ENCODE measurements around the gene MACROD1.

Gene MACROD1

DNA sequence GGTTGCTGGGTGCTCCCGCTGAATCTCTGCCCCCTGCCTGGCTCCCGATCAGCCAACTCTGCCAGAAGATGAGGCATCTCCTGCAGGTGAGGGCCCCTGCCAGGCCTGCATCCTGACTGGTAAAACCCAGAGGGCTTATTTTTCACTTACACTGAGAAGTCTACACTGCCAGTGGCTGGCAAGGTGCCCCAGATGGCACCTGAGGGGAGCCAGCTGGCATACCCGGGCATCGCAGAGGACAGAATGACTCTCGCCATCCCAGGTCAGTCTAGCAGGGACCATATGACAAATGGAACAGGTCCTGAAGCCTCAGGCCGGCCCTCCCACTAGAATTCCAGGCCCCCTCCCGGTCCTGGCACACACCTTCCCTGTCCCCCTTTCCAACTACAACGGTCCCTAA lies 30.9 kb downstream of the MACROD1 start:
- Histone ChIP-seq H3K36me3 (ENCODE audit: insufficient read depth, low read length) (no peaks in the 10 kb centered on the region), H3K4me1 (ENCODE audit: insufficient read depth, low read length) (peaks cover 11% of the 10 kb centered on the region; the same call in 1 of the 2 replicates), H3K9me3 (ENCODE audit: control insufficient read depth, insufficient read depth, low read length) (no peaks in the 10 kb centered on the region), H3K9ac (ENCODE audit: low read depth, low read length) (no peak overlapping the region)

DNA sequence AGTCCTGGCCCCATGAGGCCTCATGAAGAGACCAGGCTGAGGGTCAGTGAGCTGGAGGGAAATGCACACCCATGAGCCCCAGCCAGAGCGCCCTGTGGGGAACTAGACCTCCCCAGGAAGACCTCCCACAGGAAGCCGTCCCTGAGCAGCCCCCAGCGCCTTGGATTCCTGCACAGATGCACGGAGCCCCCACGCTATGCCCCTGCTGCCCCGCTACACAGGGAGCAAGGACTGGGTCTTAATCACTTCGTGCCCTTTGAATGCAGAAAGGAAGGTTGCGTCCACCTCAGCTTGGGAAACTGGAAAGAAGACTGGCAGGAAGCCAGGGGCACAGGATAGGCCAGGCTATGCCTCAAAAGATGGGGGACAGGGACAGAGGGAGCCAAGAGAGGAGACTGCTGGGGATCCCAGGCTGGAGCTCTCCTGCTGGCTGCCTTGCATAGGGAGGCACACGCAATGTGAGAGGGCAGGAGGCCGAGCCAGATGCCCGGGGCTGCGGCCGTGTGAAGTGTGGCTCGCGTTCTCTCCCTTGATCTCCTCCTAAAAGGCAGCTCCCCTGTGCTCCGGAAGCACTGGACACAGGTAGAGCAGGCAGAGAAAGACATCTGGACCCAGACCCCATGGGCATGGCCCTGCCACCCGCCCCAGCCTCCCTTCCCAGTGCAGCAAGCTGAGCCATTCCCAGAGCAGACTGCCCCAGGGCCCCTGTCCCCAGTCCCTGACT lies 32.8 kb downstream of the MACROD1 start:
- Histone ChIP-seq H3K4me1 (ENCODE audit: insufficient read depth, low read length) (peaks cover 18% of the 10 kb centered on the region; the same call in 1 of the 2 replicates), H3K9me3 (ENCODE audit: control insufficient read depth, insufficient read depth, low read length) (no peaks in the 10 kb centered on the region), H3K36me3 (ENCODE audit: insufficient read depth, low read length) (no peaks in the 10 kb centered on the region), H3K9ac (ENCODE audit: low read depth, low read length) (no peak overlapping the region)

DNA sequence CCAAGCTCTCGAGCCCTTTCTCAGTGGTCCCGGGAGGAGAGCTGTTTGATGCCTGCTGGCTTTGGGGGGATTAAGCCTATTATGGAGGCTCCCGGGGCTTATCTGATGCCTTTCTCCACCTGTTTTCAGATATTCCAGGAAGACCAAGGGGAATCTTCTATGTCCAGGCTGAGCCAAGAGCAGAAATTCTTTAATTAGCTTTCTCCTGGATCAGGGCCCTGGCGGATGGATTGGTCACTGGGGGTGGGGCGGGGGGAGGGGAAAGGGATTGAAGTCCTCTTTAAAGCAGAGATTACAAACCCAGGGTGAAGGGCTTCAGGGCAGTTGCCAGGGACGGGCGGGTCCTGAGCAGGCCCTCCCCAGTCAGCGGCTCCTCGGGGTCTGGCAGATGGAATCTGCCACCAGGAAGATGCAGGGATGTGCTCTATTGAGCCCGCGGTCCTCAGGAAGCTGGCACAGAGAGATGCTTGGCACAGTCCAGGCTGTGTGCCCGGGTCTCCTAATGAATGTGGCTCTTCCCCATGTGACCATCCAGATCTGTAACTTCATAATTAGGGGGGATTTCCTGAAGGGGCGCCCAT lies 33.6 kb downstream of the MACROD1 start:
- Histone ChIP-seq H3K9ac (ENCODE audit: low read depth, low read length) (no peak overlapping the region), H3K9me3 (ENCODE audit: control insufficient read depth, insufficient read depth, low read length) (no peaks in the 10 kb centered on the region), H3K36me3 (ENCODE audit: insufficient read depth, low read length) (no peaks in the 10 kb centered on the region), H3K4me1 (ENCODE audit: insufficient read depth, low read length) (peaks cover 22% of the 10 kb centered on the region; the same call in 1 of the 2 replicates)

DNA sequence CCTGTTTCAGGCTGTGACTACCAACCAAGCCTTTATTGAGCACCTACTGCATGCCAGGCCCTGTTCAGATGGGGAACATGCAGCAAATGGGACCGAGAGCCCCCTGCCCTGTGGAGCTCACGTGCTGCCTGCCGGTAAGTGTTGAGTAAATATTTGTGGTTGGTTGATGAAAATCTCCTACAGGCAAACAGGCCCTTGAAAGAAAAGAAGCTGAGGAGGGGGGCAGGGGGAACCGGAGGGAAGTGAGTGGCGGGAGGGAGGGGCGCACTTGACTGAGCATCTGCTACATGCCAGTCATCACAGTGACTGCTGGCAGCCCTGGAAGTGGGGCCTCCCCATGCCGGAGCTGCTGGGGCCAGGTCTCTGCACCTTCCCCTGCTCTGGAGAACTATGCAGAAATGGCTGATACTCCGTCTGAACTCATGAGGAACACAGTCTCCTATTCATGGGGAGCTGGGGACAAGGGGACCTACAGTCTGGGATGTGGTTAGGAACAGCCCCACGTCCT lies 34.2 kb downstream of the MACROD1 start:
- Histone ChIP-seq H3K4me1 (ENCODE audit: insufficient read depth, low read length) (peaks cover 26% of the 10 kb centered on the region; the same call in 1 of the 2 replicates), H3K36me3 (ENCODE audit: insufficient read depth, low read length) (no peaks in the 10 kb centered on the region), H3K9ac (ENCODE audit: low read depth, low read length) (no peak overlapping the region), H3K9me3 (ENCODE audit: control insufficient read depth, insufficient read depth, low read length) (no peaks in the 10 kb centered on the region)

DNA sequence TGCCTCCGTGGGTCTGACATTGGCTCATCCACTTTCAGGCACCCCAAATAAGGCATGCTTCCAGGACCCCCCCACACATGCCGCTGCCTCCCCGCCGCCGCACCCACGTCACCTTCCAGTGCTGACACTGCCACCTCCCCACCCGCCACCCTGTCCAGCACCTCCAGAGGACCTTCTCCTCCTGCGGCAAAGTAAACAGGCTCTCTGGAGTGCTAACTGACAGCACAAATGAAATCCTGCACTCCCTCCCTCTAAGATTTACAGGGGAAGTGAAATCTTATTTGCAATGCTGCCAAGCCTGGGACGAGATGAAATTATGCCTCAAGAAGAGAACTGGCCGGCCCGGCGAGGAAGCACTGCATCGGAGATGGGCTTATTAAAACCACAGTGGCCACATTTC lies 35.3 kb downstream of the MACROD1 start:
- H3K36me3 ChIP-seq (ENCODE audit: insufficient read depth, low read length) = no peaks in the 10 kb centered on the region
- H3K9ac ChIP-seq (ENCODE audit: low read depth, low read length) = no peak overlapping the region
- H3K9me3 ChIP-seq (ENCODE audit: control insufficient read depth, insufficient read depth, low read length) = no peaks in the 10 kb centered on the region
- H3K4me1 ChIP-seq (ENCODE audit: insufficient read depth, low read length) = peaks cover 26% of the 10 kb centered on the region; the same call in 1 of the 2 replicates

DNA sequence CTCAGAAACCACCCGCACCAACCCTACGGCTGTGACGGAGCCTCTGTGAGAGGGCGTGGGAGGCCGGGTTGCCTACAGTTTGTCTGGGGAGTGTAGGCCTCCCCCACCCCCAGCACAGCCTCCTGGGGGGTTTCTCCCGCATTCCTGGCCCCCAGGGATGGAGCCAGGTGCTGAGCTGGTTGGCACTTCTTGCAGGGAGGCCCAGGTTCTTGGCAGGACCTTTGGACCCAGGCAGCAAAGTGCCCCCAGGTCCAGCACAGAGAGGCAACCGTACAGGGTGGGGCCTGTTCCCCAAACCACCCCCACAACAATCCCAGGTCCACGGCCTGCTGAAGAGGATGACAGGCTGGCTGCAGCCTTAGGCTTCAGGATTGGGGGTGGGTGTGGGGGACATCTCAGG lies 36.5 kb downstream of the MACROD1 start:
- H3K9me3 ChIP-seq (ENCODE audit: control insufficient read depth, insufficient read depth, low read length) = no peaks in the 10 kb centered on the region
- no peak overlapping the region for H3K9ac ChIP-seq (ENCODE audit: low read depth, low read length)
- no peaks in the 10 kb centered on the region for H3K36me3 ChIP-seq (ENCODE audit: insufficient read depth, low read length)
- H3K4me1 ChIP-seq (ENCODE audit: insufficient read depth, low read length) = peaks cover 26% of the 10 kb centered on the region; the same call in 1 of the 2 replicates

DNA sequence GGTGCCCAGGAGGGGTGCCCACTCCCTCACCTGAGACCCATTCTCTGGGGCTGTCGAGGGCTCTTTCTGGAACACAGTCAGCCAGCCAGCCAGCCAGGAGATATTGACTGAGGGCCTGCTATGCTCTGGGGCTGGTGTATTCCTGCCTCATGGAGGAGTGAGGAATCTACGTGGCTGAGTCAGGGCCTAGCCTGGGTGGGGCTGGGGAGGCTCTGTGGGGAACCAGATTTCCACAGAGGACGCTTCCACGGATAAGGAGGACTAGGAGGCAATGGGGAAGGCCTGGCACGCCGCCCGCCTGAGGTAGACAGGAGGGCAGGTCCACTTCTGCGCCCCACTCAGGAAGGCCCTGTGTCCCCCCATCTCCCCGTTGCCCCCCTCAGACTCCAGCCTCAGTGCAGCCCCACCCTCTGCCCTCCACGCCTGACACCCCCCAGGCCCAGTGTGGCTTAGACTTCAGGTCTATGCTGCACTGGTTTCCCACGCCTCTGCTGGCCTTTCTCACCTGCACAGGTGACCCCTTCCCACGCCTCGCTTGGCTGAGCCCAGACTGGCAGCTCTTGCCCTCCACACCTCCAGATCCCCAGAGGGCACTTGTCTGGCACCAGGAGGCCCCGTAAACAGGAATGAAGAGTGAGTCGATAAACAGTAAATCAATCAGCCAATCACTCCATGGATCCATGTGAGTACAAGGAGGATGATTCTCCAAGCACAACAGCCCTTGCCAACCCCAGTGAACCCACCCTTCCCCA lies 37.5 kb downstream of the MACROD1 start:
- H3K9me3 ChIP-seq (ENCODE audit: control insufficient read depth, insufficient read depth, low read length) = no peaks in the 10 kb centered on the region
- peaks cover 26% of the 10 kb centered on the region; the same call in 1 of the 2 replicates for H3K4me1 ChIP-seq (ENCODE audit: insufficient read depth, low read length)
- H3K9ac ChIP-seq (ENCODE audit: low read depth, low read length) = no peak overlapping the region
- H3K36me3 ChIP-seq (ENCODE audit: insufficient read depth, low read length) = no peaks in the 10 kb centered on the region

DNA sequence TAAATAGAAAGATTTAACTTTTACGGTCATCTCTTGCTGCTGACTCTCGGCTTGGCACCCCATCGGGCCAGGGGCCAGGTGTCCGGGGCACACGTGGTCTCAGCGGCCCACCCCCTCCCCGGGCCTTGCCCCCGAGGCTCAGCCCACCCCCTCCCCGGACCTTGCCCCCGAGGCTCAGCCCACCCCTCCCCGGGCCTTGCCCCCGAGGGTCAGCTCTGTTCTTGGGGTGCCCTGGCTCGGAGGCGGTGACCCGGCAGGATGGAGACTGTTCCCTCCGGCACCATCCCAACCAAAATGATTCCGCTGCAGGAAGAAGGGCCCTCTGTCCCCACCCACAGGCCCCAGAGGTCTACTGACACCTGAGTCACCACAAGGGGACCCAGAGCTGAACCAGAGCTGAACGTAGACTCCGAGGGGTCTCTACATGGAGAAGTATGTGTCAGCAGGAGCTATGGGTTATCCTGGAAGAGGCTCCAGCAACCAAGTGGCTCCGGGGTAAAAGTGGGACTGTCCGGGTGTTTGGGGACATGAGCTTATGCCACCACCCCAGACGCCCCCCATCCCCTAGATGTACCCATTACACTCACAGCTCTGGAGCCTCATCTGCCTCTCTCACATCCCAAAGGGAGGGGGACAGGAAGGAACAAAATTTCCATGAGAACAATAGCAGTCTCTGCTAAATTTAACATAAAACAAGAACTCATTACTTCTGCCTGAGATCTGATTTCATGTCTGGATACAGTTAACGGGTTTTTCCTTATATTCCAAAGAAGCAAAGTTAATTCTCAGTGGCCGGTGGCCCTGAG lies 38.4 kb downstream of the MACROD1 start:
- peaks cover 34% of the 10 kb centered on the region; the same call in 1 of the 2 replicates for H3K4me1 ChIP-seq (ENCODE audit: insufficient read depth, low read length)
- H3K9me3 ChIP-seq (ENCODE audit: control insufficient read depth, insufficient read depth, low read length) = no peaks in the 10 kb centered on the region
- no peak overlapping the region for H3K9ac ChIP-seq (ENCODE audit: low read depth, low read length)
- H3K36me3 ChIP-seq (ENCODE audit: insufficient read depth, low read length) = no peaks in the 10 kb centered on the region

DNA sequence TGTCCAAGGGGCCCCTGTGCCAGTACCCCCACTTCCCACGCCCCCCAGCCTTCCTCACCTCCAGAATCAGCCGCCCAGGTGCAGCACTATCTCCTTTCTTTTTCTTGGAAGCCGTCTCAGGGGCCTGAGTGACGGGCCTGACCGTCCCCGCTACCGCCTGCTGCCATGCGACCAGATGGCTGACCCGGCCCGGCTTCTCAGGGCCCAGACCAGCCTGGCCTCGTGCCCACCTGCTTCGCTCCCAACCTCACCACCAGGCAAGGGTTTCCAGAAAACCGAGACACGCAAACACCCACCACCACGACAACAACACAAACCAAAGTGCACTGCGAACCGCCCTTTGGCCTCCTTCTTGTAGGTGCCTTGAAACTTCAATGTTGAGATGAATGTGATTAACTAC lies 39.1 kb downstream of the MACROD1 start:
- no peaks in the 10 kb centered on the region for H3K36me3 ChIP-seq (ENCODE audit: insufficient read depth, low read length)
- no peaks in the 10 kb centered on the region for H3K9me3 ChIP-seq (ENCODE audit: control insufficient read depth, insufficient read depth, low read length)
- H3K9ac ChIP-seq (ENCODE audit: low read depth, low read length) = no peak overlapping the region
- H3K4me1 ChIP-seq (ENCODE audit: insufficient read depth, low read length) = peaks cover 37% of the 10 kb centered on the region; the same call in 1 of the 2 replicates

DNA sequence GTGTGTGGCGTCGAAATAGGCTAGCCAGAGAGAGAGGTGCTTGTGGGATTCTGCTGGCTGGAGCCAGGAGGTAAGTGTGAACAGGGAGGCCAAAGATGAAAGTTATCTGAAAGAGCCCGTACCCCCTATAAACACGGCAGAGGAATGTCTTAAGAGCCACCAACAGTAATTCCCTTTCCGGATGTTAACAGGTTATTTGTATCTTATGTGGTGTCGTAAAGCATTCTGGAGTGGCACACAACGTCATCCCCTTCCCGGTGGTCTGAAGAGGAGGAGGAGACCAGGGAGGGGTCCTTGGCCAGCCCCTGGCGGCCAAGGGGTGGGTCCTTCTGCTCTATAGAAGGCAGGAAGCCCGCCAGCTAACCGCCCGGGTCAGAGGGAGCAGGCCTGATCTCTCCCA lies 39.5 kb downstream of the MACROD1 start:
- Histone ChIP-seq H3K9ac (ENCODE audit: low read depth, low read length) (no peak overlapping the region), H3K9me3 (ENCODE audit: control insufficient read depth, insufficient read depth, low read length) (no peaks in the 10 kb centered on the region), H3K4me1 (ENCODE audit: insufficient read depth, low read length) (peaks cover 40% of the 10 kb centered on the region; the same call in 1 of the 2 replicates), H3K36me3 (ENCODE audit: insufficient read depth, low read length) (no peaks in the 10 kb centered on the region)

DNA sequence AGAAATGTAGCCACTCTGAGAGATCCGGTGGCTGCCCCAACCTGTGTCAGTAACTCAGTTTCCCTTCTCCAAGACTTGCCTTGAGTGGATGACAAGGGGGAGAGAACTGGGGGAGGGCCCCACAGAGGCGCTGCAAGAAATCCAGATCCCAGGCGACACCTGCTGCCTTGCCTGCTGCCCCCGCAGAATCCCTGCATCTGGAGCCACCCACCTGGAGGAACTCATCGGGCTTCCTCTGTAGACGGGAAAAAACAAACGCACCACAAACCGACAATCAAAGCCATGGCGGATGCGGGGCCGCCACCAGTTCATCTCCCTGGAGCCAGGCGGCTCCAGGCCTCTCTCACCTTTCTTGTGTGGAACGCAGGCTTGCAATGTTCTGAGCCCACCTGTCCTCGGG lies 40.2 kb downstream of the MACROD1 start:
- no peak overlapping the region for H3K9ac ChIP-seq (ENCODE audit: low read depth, low read length)
- H3K36me3 ChIP-seq (ENCODE audit: insufficient read depth, low read length) = no peaks in the 10 kb centered on the region
- H3K4me1 ChIP-seq (ENCODE audit: insufficient read depth, low read length) = peaks cover 39% of the 10 kb centered on the region; the same call in 1 of the 2 replicates
- H3K9me3 ChIP-seq (ENCODE audit: control insufficient read depth, insufficient read depth, low read length) = no peaks in the 10 kb centered on the region

DNA sequence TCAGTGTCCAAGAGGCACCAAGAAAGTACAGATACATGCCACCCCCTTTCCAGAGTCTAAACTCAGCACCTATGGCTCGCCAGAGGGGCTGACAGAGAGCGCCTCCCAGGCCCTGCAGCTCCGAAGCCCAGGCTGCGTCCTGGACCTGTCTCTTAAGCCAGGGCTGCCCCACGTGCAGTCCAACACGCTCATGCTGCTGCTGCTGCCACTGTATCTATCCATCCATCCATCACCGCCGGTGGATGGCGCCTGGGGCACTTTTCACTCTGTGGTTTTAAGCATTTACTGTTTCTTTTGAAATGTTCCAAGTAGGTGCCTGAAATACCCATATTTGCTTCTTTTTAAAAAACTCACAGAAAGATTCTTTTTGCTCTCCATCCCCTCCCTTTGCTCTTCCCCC lies 41.8 kb downstream of the MACROD1 start:
- H3K9ac ChIP-seq (ENCODE audit: low read depth, low read length) = no peak overlapping the region
- H3K4me1 ChIP-seq (ENCODE audit: insufficient read depth, low read length) = peaks cover 38% of the 10 kb centered on the region; the same call in 1 of the 2 replicates
- no peaks in the 10 kb centered on the region for H3K9me3 ChIP-seq (ENCODE audit: control insufficient read depth, insufficient read depth, low read length)
- H3K36me3 ChIP-seq (ENCODE audit: insufficient read depth, low read length) = no peaks in the 10 kb centered on the region

DNA sequence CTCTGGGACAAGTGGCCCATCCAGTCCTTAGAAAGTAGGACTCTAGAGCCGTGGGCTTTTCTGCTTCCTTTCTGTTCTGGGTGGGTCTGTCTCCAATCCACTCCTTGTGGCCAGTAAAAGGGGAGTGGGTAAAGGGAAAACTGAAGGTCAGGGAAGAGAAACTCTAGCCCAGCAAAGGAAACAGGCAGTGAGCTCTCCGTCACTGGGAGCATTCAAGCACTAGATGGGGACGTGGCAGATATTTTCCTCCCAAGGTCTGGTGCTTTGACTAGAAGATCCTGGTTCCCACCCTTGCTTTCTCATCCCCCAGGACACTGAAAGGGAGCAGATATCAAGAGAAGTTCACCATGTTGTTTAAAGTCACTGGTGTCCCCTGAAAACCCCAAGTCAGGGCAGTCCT lies 42.2 kb downstream of the MACROD1 start:
- no peak overlapping the region for H3K9ac ChIP-seq (ENCODE audit: low read depth, low read length)
- H3K36me3 ChIP-seq (ENCODE audit: insufficient read depth, low read length) = no peaks in the 10 kb centered on the region
- H3K4me1 ChIP-seq (ENCODE audit: insufficient read depth, low read length) = peaks cover 41% of the 10 kb centered on the region; the same call in 1 of the 2 replicates
- no peaks in the 10 kb centered on the region for H3K9me3 ChIP-seq (ENCODE audit: control insufficient read depth, insufficient read depth, low read length)

All from ES-I3 (cell line).